Kidney epithelial cell (primary cell): ENCODE results near the gene FAM81B. TPM values are rescaled to one million over a fixed set of nuclear protein-coding genes. Genes with fewer than 3 reads are reported as not detected.

Experiments used
- DNase-seq: peaks from one replicate; pipeline ENCODE4 v3.0.0-alpha.2; 2010; ENCODE audit warnings: low read depth
- H3K27me3 ChIP-seq: 2 replicates; pipeline ENCODE4 v1.6.0; 2011; ENCODE audit warnings: low read length; ENCODE audit not compliant: control insufficient read depth, insufficient read depth
- H3K36me3 ChIP-seq: 2 replicates; pipeline ENCODE4 v1.5.1; 2011; ENCODE audit warnings: low read length; ENCODE audit not compliant: control insufficient read depth, insufficient read depth
- H3K4me3 ChIP-seq: 2 replicates; pipeline ENCODE4 v1.5.1; 2011; ENCODE audit warnings: low read depth, mild to moderate bottlenecking, control low read depth, low read length
- CTCF ChIP-seq: IDR thresholded peaks from 2 replicates; pipeline ENCODE4 v1.5.1; 2011; ENCODE audit warnings: mild to moderate bottlenecking, moderate library complexity, low read length, control low read depth, inconsistent platforms; ENCODE audit not compliant: insufficient read depth, poor library complexity, severe bottlenecking
- total RNA-seq: library from RNA; depleted of rRNA; stranded (reverse); fragments of >200 nt; gene quantifications from 2 replicates; pipeline ENCODE4 v1.2.3, GENCODE V29; 2015

FAM81B gene
- total RNA-seq, 1 donor from 2014 or later = 0.75 TPM

DNA sequence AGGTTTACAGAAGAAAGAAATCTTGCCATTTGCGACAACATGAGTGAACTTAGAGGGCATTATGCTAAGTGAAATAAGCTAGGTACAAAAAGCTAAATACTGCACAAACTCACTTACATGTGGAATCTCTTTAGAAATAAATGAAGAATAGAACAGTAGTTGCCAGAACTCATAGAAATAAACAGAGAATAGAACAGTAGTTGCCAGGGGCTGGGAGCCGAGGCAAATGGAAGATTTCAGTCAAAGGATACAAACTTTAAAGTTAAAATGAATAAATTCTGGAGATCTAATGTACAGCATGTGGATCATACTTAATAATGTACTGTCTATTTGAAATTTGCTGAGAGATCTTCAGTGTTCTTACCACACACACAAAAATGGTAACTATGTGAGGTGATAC lies 63.4 kb downstream of the FAM81B start:
- Histone ChIP-seq H3K4me3 (no peak overlapping the region), H3K27me3 (no peaks in the 10 kb centered on the region), H3K36me3 (no peaks in the 10 kb centered on the region)
- DNase-seq = no peak
- TF ChIP-seq CTCF = no peak

DNA sequence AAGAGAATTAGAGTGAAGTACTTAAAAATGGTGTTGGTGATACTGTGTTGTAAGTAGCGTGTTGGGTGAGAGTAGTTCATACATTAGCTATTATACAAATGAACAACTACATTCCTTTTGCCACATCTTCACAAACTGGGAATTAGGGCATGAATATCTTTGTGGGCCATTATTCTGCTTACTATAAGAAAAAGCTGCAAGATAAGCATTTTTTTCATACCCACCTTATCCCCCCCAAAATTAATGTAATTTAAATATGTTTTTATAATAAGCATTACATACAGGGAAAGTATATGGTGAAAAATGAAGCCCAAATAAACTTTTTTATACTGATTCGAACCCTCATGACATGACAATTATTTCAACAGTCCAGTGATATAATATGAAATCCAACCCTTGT lies 69.5 kb downstream of the FAM81B start:
- Histone ChIP-seq H3K4me3 (no peak overlapping the region), H3K36me3 (no peaks in the 10 kb centered on the region)

DNA sequence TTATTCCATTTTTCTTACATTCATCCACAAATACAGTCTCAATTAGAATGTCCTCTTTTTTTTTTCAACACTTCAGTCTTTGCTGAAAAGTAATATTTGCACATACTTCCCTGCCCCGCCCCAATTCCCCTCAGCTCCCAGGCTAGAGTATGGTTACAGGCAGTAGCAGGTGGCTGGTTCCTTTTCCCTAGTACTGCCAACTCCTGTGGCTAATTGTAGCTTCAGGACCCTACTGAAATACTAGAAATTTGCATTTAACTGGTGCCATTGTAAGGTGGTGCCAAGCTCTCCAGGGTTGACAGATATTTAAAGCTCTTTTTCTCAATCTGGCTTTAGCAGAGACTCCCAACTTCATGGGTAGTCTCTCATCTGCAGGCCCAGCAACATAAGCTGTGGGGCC lies 80.3 kb downstream of the FAM81B start:
- TF ChIP-seq CTCF = no peak
- H3K4me3 ChIP-seq = no peak overlapping the region
- no peaks in the 10 kb centered on the region for H3K27me3 ChIP-seq
- no peak for DNase-seq
- no peaks in the 10 kb centered on the region for H3K36me3 ChIP-seq

More for the DNA sequence above, 69.5 kb downstream of the FAM81B start:
- no peak for TF ChIP-seq CTCF
- H3K27me3 ChIP-seq = no peaks in the 10 kb centered on the region
- no peak for DNase-seq

- DNase-seq = no peak
- Histone ChIP-seq H3K36me3 (no peaks in the 10 kb centered on the region), H3K4me3 (no peak overlapping the region), H3K27me3 (no peaks in the 10 kb centered on the region)
- no peak for TF ChIP-seq CTCF
Measured at GRCh38 chr5:95471942-95472341, 80.8 kb downstream of the FAM81B start.

GRCh38 chr5:95484421-95484820 lies 93.3 kb downstream of the FAM81B start:
- TF ChIP-seq CTCF = no peak
- peaks cover 1% of the 10 kb centered on the region for H3K36me3 ChIP-seq
- DNase-seq = no peak
- no peaks in the 10 kb centered on the region for H3K27me3 ChIP-seq
- no peak overlapping the region for H3K4me3 ChIP-seq

DNA sequence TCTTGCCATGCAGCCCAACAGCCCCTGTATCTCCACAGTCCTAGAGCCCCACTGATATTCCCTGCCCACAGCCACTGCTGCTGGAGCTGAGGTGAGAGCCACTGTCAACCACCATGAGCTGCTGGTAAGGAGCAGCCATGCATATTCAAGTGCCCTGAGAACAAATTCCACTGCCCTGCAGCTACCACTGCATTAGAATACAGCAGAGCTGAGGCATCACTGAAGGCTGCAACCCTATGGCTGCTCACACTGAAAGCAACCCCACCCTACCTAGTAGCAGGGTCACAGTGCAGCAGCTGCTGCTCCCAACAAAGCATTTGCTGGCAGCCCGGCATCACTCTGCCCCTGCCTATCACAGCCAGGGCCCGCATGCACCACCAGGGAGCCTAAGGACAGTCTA lies 95.0 kb downstream of the FAM81B start:
- Histone ChIP-seq H3K27me3 (no peaks in the 10 kb centered on the region), H3K36me3 (peaks cover 1% of the 10 kb centered on the region), H3K4me3 (no peak overlapping the region)
- DNase-seq = no peak
- no peak for TF ChIP-seq CTCF
